Activated CD4-positive, alpha-beta T cell treated with anti-CD3 and anti-CD28 coated beads for 36 hours (primary cell): ENCODE results near the gene BICD1. TPM values are rescaled to one million over a fixed set of nuclear protein-coding genes. Genes with fewer than 3 reads are reported as not detected.

Experiments
- ATAC-seq: fragments of 200-7000 bp; cut with Tn5 transposase; one replicate; pipeline ENCODE4 v1.10.0; 2021; ENCODE audit warnings: mild to moderate bottlenecking, moderate library complexity
- CTCF ChIA-PET: fragments of 350-600 bp; sonication (Branson Sonifier 250); formaldehyde crosslinking; loops from one replicate; lab custom pipeline; 2021; ENCODE audit warnings: antibody characterized with exemption; lab: Charles Lee
- POLR2A ChIA-PET: fragments of 350-600 bp; sonication (Branson Sonifier 250); formaldehyde crosslinking; loops from one replicate; lab custom pipeline; 2021; ENCODE audit warnings: antibody characterized with exemption, inconsistent platforms; lab: Charles Lee
- DNase-seq: peaks from one replicate; pipeline ENCODE4 v3.0.0-alpha.2; 2020
- H3K27ac Mint-ChIP-seq: one replicate; pipeline ENCODE4 v1.8.0; 2021; ENCODE audit warnings: mixed read lengths
- H3K27me3 Mint-ChIP-seq: one replicate; pipeline ENCODE4 v1.8.0; 2021; ENCODE audit warnings: mixed read lengths
- H3K36me3 Mint-ChIP-seq: one replicate; pipeline ENCODE4 v1.8.0; 2021; ENCODE audit warnings: low read depth, mixed read lengths
- H3K4me1 Mint-ChIP-seq: one replicate; pipeline ENCODE4 v1.8.0; 2021; ENCODE audit warnings: mixed read lengths
- H3K4me3 Mint-ChIP-seq: one replicate; pipeline ENCODE4 v1.8.0; 2021; ENCODE audit warnings: mild to moderate bottlenecking, moderate library complexity, mixed read lengths
- H3K9me3 Mint-ChIP-seq: one replicate; pipeline ENCODE4 v1.8.0; 2021; ENCODE audit warnings: low read depth, mixed read lengths
- intact Hi-C, 2 experiments: fragments of 100-400 bp; cut with DNase I in 1 of 2; cut with micrococcal nuclease in 1 of 2; formaldehyde crosslinking; loops; one replicate each; pipeline versions ENCODE4 v1.14.2 to v1.15.1; 2022 to 2024; cut with DNase I, micrococcal nuclease
- total RNA-seq, 2 experiments: library from RNA; stranded (reverse); gene quantifications; one replicate each; pipeline ENCODE4 v1.2.3, GENCODE V29; 2021

BICD1 gene
- total RNA-seq, 2 experiments from 2014 or later = 12.7 to 15.1 TPM

GRCh38 chr12:32402946-32403345 is 296.3 kb downstream of the BICD1 start:
- H3K27ac Mint-ChIP-seq = no peak overlapping the region
- ChIA-PET CTCF (no interaction called here), POLR2A (no interaction called here)
- H3K36me3 Mint-ChIP-seq = no peaks in the 10 kb centered on the region
- no peak overlapping the region for H3K4me3 Mint-ChIP-seq
- no peak for DNase-seq
- no peaks in the 10 kb centered on the region for H3K9me3 Mint-ChIP-seq
- H3K27me3 Mint-ChIP-seq = peaks cover 38% of the 10 kb centered on the region
- no peak for ATAC-seq
- intact Hi-C loops = no loop called here
- peaks cover 6% of the 10 kb centered on the region for H3K4me1 Mint-ChIP-seq

- no peak overlapping the region for H3K27ac Mint-ChIP-seq
- no peaks in the 10 kb centered on the region for H3K9me3 Mint-ChIP-seq
- H3K4me1 Mint-ChIP-seq = no peaks in the 10 kb centered on the region
- POLR2A ChIA-PET = no interaction called here
- ATAC-seq (no peak), DNase-seq (no peak)
- H3K27me3 Mint-ChIP-seq = peaks cover 23% of the 10 kb centered on the region
- no peaks in the 10 kb centered on the region for H3K36me3 Mint-ChIP-seq
- H3K4me3 Mint-ChIP-seq = no peak overlapping the region
- intact Hi-C loops = no loop called here
- CTCF ChIA-PET = no interaction called here
Observed at GRCh38 chr12:32407795-32408194, 301.1 kb downstream of the BICD1 start.

- intact Hi-C loops = no loop called here
- Mint-ChIP-seq H3K36me3 (no peaks in the 10 kb centered on the region), H3K4me3 (no peak overlapping the region), H3K4me1 (no peaks in the 10 kb centered on the region), H3K27ac (no peak overlapping the region), H3K9me3 (no peaks in the 10 kb centered on the region), H3K27me3 (peaks cover 11% of the 10 kb centered on the region)
- DNase-seq (no peak), ATAC-seq (no peak)
- ChIA-PET POLR2A (interaction anchor here (0.7 kb wide), 1 partner anchor 297 kb away, joined by 3 read pairs; no protein-coding TSS in a partner anchor), CTCF (interaction anchor here (1.1 kb wide), 1 partner anchor 227 kb away, joined by 3 read pairs; no protein-coding TSS in a partner anchor)
Observed at GRCh38 chr12:32413412-32413811, 306.8 kb downstream of the BICD1 start.

GRCh38 chr12:32418221-32418620 is 311.6 kb downstream of the BICD1 start:
- ChIA-PET POLR2A (interaction anchor here (0.9 kb wide), 1 partner anchor 26 kb away, joined by 7 read pairs; no protein-coding TSS in a partner anchor), CTCF (no interaction called here)
- no peak for DNase-seq
- peaks cover 2% of the 10 kb centered on the region for H3K27me3 Mint-ChIP-seq
- no peak for ATAC-seq
- no peaks in the 10 kb centered on the region for H3K9me3 Mint-ChIP-seq
- H3K36me3 Mint-ChIP-seq = no peaks in the 10 kb centered on the region
- H3K27ac Mint-ChIP-seq = no peak overlapping the region
- no peaks in the 10 kb centered on the region for H3K4me1 Mint-ChIP-seq
- intact Hi-C loops = no loop called here
- no peak overlapping the region for H3K4me3 Mint-ChIP-seq

GRCh38 chr12:32418903-32419519 is 312.4 kb downstream of the BICD1 start:
- ATAC-seq (no peak), DNase-seq (no peak)
- intact Hi-C loops = no loop called here
- ChIA-PET CTCF (no interaction called here), POLR2A (no interaction called here)
- Mint-ChIP-seq H3K36me3 (no peaks in the 10 kb centered on the region), H3K27me3 (no peaks in the 10 kb centered on the region), H3K27ac (no peak overlapping the region), H3K4me3 (no peak overlapping the region), H3K9me3 (no peaks in the 10 kb centered on the region), H3K4me1 (no peaks in the 10 kb centered on the region)

- ATAC-seq (no peak), DNase-seq (no peak)
- H3K27me3 Mint-ChIP-seq = peaks cover 2% of the 10 kb centered on the region
- no peaks in the 10 kb centered on the region for H3K36me3 Mint-ChIP-seq
- no peak overlapping the region for H3K27ac Mint-ChIP-seq
- CTCF ChIA-PET = interaction anchor here (0.6 kb wide), 1 partner anchor 245 kb away, joined by 4 read pairs; no protein-coding TSS in a partner anchor
- H3K4me3 Mint-ChIP-seq = no peak overlapping the region
- POLR2A ChIA-PET = no interaction called here
- H3K4me1 Mint-ChIP-seq = no peaks in the 10 kb centered on the region
- intact Hi-C loops = no loop called here
- no peaks in the 10 kb centered on the region for H3K9me3 Mint-ChIP-seq
Observed at GRCh38 chr12:32419520-32419960, 312.9 kb downstream of the BICD1 start.

- H3K9me3 Mint-ChIP-seq = no peaks in the 10 kb centered on the region
- H3K27ac Mint-ChIP-seq = no peak overlapping the region
- H3K4me1 Mint-ChIP-seq = no peaks in the 10 kb centered on the region
- ChIA-PET POLR2A (no interaction called here), CTCF (interaction anchor here (0.6 kb wide), 1 partner anchor 244 kb away, joined by 4 read pairs; no protein-coding TSS in a partner anchor)
- no peaks in the 10 kb centered on the region for H3K36me3 Mint-ChIP-seq
- DNase-seq (no peak), ATAC-seq (no peak)
- H3K4me3 Mint-ChIP-seq = no peak overlapping the region
- H3K27me3 Mint-ChIP-seq = peaks cover 2% of the 10 kb centered on the region
- intact Hi-C loops = no loop called here
Observed at GRCh38 chr12:32420356-32420755, 313.7 kb downstream of the BICD1 start.

GRCh38 chr12:32423559-32423958 is 316.9 kb downstream of the BICD1 start:
- ChIA-PET CTCF (no interaction called here), POLR2A (no interaction called here)
- Mint-ChIP-seq H3K4me1 (no peaks in the 10 kb centered on the region), H3K27ac (no peak overlapping the region), H3K9me3 (peaks cover 9% of the 10 kb centered on the region), H3K4me3 (no peak overlapping the region), H3K36me3 (peaks cover 6% of the 10 kb centered on the region), H3K27me3 (peaks cover 15% of the 10 kb centered on the region)
- intact Hi-C loops = no loop called here
- ATAC-seq (no peak), DNase-seq (no peak)

- intact Hi-C loops = no loop called here
- DNase-seq = no peak
- H3K27me3 Mint-ChIP-seq = peaks cover 19% of the 10 kb centered on the region
- H3K27ac Mint-ChIP-seq = no peak overlapping the region
- H3K4me1 Mint-ChIP-seq = no peaks in the 10 kb centered on the region
- CTCF ChIA-PET = no interaction called here
- peaks cover 6% of the 10 kb centered on the region for H3K36me3 Mint-ChIP-seq
- peaks cover 9% of the 10 kb centered on the region for H3K9me3 Mint-ChIP-seq
- POLR2A ChIA-PET = no interaction called here
- no peak overlapping the region for H3K4me3 Mint-ChIP-seq
- ATAC-seq = no peak
Observed at GRCh38 chr12:32431025-32431424, 324.4 kb downstream of the BICD1 start.

Other genes starting within 250 kb of the BICD1 start
- 10 to 100 TPM; 52.0 to 78.8 TPM for gene RESF1, start 147.4 kb upstream of the BICD1 start, total RNA-seq